HG03354 (cell line): ENCODE data around the gene CD7.

Experiments
- ATAC-seq: cut with Tn5 transposase; IDR thresholded peaks from one replicate; pipeline ENCODE4 v1.9.1; 2021; ENCODE audit warnings: mild to moderate bottlenecking; ENCODE audit not compliant: unreplicated experiment, poor library complexity, severe bottlenecking

The CD7 gene

DNA sequence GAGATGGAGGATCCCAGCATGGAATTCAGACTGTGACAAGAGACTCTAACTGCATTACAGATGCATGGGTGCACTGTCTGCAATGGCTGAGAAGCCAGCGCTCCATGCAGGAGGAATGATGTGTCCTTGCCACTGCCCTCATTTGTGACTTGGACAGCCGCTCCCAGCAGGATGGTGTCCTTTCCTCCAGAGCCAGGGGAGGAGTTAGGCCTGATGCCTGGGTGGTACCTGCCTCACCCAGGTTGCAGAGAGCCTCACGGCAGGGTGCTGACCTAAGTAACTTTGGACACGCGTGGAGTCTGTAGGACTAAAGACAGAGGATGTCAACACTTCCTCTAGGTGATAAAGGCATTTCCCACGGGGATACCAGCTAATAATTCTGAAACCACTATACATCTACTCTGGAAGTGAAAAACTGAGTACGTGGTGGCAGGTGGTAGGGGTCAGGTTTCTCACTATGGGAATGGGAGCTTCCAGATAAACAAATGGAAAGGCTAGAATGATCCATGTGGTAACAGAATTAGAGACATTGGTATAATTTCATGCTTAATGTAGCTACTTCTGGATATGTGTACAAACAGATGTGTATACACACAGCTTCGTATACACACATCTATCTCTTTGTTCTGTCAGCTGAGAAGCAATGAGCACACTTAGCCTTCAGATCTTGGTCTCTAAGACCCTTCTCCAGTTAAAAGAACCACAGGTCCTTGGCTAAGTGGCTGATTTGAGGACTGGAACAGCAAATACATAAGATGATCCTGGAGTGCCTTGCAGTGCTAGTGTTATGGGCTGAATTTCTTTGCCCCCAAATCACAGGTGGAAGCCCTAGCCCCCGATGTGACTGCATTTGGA is 30.2 kb downstream of the CD7 start:
- no peak for ATAC-seq

DNA sequence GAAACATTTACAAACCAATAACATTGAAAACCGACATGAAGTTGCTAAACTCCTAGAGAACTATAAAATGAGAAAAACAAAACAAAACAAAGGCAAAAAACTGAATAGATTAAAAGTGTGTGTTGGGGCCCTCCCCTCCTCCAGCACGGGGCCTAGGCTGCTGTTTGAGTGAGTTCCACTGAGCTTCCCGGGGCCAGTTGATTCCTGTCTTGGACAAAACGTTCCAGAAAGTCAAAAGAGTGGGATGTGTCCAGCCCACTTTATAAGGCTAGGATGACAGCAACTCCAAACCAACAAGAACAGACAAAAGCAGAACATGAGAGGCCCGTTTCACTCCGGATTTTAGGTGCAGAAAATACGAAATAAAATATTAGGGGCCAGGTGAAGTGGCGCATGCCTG is 32.3 kb downstream of the CD7 start:
- no peak for ATAC-seq

DNA sequence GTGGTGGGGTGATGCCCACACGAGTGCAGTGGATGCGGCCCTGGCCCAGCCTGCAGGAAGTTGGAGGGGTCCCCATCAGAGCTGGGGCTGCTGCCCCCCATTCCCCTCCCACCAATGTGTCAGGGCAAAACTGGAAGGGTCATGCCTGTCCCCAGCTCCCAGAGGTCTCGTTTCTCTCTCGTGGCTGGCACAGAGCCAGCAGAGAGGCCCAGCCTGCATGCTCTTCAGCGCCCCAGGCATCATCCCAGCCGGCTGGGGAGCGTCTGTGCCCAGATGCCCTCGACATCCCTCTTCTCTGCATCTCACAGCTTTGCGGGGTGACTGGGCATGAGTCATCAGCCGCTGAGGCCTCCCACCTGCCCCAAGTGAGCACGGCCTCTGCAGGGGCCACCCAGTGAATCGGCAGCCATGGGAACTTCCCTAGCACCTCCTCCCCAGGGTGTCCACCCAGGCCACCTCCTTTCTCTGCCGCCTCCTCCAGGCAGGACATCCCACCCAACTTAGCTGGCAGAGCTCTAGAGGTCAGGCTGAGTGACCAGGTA is 34.1 kb downstream of the CD7 start:
- no peak for ATAC-seq

DNA sequence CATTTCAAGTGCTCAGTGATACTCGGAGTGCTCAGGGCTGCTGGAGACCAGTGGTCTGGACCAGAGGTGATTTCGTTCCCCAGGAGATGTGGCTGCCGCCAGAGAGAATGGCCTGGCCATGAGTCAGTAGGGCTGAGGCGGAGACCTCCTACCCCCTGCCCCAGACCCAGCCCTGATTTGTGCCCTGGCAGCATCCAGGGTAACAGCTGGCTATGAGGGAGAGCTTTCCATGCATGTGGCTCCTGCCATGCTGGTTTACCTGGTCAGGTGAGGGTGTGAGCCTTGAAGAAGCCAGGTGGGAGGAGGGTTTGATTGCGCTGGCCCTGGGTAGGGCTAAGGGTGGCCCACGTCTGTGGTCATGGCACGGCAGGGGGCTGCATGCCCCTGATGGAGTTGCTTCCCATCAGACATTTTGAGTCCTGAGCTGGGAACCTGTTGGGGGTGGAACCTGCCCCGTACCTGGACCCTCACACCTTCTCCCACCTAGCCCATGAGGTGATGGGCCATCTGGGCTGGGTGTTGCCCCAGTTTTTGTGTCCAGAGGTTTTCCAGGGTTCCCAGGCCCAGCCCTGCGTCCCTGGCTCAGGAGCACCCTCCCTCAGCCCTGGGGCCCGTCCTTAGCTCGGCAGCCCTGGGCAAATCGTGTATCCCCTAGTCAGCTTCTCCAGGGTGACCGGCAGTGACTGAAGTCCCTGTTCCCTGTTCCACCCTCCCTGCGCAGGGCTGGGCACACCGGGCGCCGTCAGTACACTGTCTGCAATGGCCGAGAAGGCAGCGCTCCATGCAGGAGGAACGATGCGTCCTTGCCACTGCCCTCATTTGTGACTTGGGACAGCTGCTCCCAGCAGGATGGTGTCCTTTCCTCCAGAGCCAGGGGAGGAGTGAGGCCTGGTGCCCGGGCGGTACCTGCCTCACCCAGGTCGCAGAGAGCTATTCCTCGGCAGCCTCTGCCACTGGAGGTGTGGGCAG is 34.9 kb downstream of the CD7 start:
- ATAC-seq = no peak

DNA sequence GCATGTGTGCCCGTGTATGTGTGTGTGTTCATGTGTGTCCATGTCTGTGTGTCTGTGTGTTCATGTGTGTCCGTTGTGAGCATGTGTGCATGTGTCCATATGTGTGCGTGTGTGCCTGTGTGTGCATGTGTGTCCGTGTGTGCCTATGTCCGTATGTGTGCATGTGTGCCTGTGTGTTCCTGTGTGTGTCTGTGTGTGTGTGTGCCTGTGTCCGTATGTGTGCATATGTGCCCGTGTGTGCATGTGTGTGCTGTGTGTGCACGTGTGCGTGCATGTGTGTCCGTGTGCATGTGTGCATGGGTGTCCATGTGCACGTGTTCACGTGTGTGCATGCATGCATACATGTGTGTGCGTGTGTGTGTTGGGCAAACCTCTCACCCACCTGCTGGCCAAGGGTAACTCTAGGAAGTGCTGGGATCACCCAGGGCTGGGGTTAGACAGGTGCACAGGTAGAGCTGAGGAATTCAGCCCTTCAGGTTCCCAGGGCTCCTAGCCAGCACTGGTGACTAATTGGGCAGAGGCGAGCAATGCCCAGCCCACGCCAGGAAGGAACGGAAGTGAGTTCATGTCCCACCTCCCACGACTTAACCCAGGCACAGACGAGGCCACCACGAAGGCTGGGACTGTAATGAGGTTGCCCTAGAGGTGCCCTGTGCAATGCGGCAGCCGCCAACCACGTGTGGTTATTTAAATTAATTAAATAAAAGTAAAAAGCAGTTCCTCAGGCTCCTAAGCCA is 35.7 kb downstream of the CD7 start:
- no peak for ATAC-seq

DNA sequence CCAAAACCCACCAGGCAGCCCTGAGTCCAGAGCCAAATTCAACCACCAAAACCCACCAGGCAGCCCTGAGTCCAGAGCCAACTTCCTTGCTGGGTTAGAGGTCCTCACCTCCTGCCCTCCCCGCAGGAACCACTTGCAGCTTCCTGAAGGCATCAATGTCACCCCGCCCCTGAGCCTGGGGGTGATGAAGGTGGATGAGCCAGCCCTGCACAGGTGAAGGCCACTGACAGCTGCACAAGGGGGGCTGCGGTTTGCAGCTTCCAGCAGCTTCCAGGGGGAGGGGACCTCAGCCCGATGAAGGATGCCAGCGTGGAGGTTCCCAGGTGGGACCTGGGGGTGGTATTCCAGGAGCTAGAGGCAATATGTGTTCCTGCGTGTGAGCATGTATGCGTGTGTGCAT is 36.3 kb downstream of the CD7 start:
- ATAC-seq = no peak

DNA sequence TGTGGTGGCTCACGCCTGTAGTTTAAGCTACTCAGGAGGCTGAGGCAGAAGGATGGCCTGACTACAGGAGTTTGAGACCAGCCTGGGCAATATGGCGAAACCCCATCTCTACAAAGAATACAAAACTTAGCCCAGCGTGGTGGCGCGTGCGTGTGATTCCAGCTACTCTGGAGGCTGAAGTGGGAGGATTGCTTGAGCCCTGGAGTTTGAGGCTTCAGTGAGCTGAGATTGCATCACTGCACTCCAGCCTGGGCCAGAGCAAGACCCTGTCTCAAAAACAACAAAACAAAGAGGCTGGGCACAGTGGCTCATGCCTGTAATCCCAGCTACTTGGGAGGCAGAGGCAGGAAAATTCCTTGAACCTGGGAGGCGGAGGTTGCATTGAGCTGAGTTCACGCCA is 36.9 kb downstream of the CD7 start:
- no peak for ATAC-seq

DNA sequence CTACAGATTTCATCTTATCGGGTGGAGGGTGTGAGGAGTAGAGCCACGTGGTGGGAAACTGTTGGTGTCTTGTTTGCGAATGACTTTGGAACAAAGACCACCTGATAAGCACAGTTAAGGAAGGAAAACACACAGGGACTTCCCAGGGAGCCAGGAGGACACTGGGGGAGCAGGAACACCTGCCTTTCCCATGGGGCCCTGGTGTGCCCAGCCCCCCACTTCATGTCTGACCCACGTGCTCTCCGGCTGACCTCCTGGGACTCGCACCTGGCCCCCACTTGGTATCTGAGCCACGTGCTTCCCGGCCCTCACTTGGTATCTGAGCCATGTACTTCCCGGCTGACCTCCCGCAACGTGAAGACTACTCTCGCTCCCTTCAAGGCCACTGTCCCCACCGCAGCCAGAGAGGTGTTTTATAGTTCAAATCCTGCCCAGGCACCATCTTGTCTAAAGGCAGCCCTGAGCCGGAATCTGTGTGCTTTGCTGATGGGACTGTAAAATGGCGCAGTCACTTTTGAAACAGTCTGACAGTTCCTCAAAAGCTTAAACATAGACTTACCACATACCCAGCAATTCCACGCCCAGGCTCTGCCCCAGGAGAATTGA is 38.5 kb downstream of the CD7 start:
- no peak for ATAC-seq

DNA sequence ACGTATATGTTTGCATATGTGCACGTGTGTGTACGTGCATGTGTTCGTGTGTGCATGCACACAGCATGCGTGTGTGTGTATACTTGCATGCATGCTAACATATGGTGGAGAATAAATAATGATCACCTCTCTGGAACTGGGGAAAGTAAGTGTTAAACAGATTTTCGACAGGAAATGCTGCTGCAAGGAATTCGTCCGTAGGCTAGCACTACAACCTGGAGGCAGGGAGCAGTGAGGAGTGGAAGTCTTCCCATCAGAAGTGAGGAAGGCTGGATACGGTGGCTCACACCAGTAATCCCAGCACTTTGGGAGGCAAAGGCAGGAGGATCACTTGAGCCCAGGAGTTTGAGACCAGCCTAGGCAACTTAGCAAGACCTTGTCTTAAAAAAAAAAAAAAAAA is 39.1 kb downstream of the CD7 start:
- no peak for ATAC-seq

DNA sequence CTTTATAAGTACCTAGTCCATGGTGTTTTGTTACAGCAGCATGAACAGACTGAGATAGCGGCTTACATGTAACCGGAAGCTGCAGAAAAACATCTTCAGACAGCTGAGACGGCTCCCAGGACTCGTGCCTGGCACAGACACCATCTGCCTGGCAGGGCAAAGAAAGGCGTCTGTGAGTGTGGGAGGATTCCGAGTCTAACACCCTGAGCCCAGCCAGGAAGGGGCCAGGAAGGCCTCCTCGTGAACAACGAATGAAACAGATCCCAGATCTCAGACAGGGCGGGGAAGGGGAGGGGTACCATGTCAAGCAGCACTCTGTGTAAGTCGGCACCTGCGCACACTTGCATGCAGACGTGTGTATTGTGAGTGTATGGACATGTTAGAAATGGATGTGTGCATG is 39.6 kb downstream of the CD7 start:
- no peak for ATAC-seq

DNA sequence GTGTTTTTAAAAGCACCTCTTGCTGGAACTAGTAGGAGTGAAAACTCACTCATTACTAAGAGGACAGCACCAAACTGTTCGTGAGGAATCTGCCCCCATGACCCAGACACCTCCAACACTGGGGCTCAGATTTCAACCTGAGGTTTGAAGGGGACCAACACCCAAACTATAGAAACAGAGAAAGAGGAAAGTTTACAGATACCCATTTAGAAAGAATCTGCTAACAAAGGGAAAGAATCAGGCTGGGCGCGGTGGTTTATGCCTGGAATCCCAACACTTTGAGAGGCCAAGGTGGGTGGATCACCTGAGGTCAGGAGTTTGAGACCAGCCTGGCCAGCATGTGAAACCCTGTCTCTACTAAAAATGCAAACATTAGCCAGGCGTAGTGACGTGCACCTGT is 40.5 kb downstream of the CD7 start:
- no peak for ATAC-seq

DNA sequence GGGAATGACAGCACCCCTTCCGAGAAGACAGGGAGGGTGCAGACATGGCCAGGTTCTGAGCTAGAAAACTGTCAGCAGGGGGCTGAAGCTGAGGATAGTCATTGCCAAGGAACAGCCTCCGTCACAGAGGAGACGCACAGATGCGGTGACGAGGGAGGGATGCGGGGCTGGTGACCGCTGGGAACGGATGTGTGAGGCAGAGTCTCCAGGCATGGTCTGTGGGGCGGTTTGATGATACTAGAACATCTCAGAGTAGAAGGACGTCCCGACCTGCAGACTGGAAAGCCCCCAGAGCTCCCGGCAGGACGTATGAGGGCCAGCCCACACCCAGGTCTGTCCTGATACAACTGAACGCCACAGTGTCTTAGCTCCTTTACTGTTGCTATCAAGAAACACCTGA is 42.1 kb downstream of the CD7 start:
- no peak for ATAC-seq

DNA sequence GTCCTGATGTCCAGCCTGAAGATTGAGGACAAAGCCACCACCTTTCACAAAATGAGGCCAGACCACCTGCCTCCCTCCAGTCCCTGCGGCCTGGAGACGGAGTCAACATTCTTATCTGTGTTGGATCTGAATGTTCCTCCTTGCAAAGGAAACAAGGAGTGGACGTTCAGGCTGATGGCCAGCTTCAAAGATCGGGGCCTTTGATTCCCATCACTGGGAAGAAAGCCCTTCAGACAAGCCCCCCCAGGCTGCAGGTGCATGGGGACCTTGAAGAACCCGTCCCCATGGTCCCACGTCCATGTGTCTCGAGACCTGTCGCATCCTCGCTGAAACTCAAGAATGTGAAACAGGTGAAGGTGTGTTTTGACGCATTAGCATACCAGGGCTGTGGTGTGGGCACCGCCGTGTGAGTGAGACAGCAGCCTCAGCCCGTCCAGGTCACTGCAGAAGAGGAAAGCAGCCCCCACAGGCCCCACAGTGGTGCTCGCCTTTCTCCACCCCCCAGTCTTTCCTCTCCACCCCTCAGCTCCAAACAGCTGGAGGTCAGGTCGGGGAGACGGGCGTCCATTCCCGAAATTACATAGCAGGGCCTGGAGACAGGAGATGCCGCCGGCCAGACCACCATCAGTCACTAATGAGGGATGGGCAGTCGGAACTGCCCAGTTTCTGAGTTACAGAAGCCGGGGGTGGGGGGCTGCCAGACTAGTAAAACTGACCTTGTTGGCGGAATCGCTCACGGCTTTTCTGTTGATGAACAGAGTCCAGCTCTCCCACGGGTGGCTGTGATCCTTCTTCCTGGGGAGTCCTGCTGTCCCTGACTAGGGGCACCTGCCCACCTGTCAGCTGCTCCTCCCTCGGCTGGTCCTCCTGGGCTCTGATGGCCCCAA is 43.0 kb downstream of the CD7 start:
- no peak for ATAC-seq

DNA sequence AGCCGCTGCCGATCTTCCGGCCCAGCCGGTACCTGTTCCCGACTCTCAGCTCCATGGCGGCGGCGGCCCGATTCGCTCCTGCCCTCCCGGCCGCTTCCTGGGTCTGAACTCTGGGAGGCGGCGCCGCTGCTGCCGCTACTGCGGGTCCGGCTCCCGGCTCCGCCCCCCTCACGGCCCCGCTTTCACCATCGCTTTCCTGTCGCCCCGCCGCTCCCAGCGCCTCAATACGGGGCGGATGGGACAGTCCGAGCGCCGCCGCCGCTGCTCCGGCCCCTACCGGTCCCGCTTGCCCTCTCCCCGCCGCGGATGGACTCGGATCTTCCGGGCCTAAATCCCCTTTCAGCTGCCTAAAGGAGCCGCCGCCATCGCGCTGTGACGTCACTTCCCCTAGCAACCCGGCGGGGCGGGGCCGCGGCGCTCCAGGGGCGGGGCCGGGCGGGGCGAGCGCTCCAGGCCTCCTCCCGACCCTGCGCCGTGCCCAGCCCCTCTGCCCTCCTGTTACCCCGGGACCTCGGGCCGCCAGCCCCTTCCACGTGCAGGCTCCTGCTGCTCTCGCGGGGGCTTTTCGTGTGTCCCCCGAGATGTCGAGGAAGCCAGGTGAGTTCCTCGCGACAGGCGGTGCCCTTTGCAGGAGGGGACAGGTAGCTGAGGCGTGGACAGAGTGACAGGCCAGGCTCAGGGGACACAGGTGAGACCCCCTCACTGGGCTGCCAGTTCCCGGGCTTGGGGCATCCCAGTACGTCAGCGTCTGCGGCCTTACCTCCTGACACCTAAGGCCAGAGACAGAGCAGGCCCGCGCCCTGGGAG is 43.9 kb downstream of the CD7 start, which contains the start of gene CSNK1D:
Gene CSNK1D, minus strand, starts transcription at position 374 of the 807 bp plus-strand sequence. Its CDS starts 319 bp downstream, at position 55.
- peak; percentile 84 for ATAC-seq

DNA sequence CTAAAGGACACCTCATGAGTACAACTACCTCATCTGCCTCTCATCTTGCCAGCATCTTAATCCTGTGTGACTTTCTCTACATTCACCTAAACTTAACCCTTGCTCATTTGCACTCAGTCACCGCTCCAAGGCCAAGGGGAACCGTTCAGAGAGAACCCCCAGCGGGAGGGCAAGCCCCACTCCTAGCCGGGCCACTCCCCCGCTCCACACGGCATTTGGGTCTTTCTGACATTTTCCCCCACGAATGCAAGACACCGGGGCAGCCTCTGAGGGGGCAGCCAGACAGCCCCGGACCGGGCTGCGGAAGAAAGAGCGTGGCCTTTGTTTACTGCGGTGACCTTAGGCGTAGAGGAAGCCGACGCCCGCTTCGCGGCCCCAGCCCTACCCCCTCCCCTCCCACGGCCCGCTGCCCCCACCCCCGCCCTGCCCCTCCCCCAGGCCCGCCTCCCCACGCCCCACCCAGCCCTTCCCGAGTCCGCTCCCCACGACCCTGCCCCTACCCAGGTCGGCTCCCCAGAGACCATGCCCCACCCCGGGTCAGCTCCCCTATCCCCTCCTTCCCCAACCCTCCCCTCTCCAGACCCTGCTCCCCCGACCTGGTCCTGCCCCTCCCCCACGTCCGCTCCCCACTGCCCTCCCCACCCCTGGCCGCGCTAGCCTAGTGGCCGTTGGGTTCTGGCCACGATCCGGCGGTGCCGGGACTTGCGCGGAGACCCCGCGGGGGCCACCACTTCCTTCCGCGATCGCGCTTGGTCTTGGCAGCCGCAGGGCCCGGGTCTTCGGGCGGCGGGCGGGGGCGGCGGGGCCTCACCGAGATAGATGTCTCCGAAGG is 44.7 kb downstream of the CD7 start:
- no peak for ATAC-seq

DNA sequence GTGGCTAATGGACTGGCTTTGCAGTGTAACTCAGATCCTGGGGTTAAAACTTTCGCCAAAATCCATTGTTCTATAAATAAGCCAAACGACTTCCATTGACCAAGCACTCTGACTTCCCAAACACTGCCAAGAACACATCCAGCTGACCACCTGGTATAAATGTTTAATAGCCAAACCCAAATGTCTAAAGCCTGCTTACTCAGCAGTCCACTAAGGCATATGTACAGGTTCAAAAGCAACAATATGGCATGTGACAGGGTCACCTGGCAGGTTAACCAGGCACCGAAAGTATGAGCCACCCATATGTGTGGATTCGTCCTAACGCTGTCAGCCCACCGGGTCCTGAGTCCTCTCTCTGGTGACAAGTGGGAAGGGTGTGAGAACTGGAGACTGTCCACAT is 46.0 kb downstream of the CD7 start:
- no peak for ATAC-seq

DNA sequence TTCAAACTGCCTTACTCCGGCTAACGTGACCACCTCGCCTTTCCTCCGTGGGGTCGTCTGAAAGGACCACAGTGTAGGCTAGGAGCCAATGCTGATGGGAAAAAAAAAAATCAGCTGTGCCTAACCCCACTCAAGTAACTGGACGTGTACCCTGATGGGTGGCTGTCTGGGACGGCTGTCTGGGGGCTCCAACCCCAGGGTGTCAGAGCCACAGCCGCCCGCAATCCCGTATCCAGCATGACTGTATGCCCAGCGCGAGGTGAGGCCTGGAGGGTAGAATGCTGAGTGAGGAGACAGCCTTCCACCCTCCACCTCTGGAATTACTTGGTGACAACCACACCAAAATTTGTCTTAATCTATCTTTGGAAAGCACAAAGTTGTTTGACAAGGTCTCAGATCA is 46.8 kb downstream of the CD7 start:
- no peak for ATAC-seq
